NCI-H1048 (cell line): ENCODE measurements around the gene OXGR1.
A peak's percentile ranks its signal among the peaks of the same experiment; 100 is the strongest.

Experiments
- DNase-seq: peaks from one replicate; lab custom pipeline; 2025; lab: John Stamatoyannopoulos, UW

Gene OXGR1

GRCh38 chr13:96963786-96964475 is 30.3 kb downstream of the OXGR1 start:
- DNase-seq = no peak

DNA sequence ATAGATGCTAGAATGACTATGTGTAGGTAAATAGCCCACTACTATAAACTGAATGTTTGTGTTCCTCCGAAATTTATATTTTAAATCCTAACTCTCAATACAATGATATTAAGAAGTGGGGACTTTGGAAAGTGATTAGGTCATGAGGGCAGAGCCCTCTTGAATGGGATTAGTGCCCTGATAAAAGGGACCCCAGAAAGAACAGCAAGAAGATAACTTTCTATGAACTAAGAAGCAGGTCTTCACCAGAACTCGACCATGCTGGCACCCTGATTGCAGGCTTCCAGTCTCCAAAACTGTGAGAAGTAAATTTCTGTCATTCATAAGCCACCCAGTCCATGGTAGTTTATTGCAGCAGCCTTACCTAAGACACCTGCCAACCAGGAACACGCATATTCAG is 33.9 kb downstream of the OXGR1 start:
- no peak for DNase-seq

- DNase-seq = peak; percentile 30
Observed at GRCh38 chr13:96958286-96958891, 35.9 kb downstream of the OXGR1 start.

DNA sequence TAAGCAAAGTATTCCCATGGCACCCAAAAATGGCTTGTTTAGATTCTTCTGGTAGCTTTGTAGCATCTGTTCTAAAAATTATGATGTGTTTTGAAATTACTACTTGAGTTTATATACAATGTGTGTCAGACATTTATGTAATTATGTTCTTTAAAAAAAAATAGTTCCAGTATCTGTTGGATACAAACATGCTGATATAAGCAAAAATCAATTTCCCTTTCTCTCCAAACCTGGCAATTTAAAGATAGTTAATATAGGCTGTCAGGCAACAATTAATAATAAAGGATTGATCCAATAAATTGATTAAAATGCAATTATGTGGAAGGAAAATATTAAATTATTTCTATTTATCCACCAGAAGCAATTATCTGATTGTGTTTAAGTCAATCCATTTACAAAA is 41.7 kb downstream of the OXGR1 start:
- DNase-seq = no peak

GRCh38 chr13:96948127-96948526 is 46.1 kb downstream of the OXGR1 start:
- DNase-seq = no peak

DNA sequence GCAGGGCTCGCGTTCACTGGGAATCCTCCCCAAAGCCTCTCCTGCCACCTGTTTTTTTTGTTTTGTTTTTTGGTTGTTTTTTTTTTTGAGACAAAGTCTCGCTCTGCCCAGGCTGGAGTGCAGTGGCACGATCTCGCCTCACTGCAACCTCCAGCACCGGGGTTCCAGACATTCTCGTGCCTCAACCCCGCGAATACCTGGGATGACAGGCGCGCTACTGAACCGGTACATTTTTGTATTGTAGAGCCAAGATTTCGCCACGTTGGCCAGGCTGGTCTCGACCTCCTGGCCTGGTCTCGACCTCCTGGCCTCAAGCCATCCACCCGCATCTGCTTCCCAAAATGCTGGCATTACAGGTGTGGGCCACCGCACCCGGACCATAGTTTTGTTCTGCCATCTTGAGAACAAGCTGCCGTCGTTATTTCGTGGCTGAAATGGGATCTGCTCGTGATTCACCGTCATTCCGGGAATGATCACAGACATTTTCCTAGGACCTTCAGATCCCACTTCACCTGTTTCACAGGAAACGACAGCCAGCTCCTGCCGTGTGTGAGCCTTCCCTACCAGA is 46.8 kb downstream of the OXGR1 start:
- no peak for DNase-seq

GRCh38 chr13:96946709-96947311 is 47.5 kb downstream of the OXGR1 start:
- no peak for DNase-seq

DNA sequence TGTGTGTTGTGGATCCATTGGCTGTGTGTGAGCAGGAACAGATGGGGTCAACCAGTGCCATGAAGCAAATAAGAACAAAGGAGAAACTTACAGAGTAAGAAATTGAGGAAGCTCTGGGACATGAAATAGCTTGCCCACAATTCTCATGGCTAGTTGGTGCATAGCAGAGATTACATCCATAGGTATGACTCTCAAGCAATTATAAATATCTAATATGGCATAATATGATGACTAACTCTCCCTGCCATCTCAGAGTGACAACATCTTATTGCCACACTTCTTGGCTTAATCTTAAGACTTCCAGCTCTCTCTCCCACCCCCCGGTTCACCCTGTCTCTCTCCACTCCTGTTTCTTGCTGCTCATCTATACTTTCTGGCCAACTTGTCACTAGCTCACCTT is 53.3 kb downstream of the OXGR1 start:
- DNase-seq = no peak

DNA sequence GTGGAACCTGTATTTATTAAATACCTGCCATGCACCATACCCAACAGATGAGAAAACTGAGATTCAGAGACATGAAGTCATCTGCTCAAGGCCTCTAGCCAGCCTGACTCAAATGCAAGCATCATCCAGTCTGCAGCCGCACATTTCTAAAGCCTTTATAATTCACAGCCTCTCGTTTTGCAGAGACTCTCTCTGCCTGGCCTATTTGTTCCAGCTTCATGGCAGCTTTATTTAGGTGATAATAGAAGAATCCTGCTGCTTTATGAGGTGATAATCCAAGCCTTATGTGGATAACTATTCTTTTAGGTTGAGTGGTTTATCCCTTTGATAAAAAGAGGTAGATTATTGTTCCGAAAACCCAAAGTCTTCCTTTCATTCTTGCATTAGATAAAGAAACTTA is 58.4 kb downstream of the OXGR1 start:
- DNase-seq = no peak
